Stimulated activated CD8-positive, alpha-beta memory T cell treated with anti-CD3 and anti-CD28 coated beads, Interleukin-4, amount 100 ng/mL, for 48 hours (primary cell): ENCODE measurements around the gene KCTD17.

Experiments
- DNase-seq: peaks from one replicate; pipeline ENCODE4 v3.0.0-alpha.2; 2020

Gene KCTD17

DNA sequence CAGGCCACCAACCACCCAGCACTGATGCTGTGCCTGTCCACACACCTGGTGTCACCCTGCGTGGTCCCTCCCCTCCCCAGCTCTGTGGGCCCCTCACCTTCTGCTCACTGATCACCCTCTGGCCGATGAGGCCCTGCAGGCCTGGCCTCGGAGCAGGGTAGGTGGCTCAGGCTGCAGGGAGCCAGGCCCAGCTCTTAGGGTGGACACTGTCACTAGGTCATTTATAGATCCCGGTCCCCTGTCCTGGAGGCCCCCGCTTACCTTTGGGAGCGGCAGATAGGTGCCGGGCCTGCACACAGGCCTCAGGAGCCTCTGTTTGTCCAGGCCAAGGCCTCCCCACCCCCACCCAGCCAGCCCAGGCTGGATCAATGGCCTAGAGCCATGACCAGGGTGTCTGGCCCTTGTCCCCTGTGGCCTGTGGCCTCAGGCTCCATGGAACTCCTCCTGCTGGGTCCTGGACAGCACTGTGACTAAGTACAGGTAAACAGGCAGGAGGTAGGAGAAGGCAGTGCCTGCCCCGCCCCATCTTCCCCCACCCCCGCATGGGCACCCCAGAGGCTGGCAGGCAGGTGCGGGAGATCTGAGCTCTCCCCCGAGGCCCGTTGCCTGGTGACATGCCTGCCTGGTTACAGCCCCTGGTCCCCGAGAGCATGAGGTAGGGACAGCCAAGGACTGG, 57.8 kb downstream of the KCTD17 start, which contains the start of gene TMPRSS6:
Gene TMPRSS6 (minus strand): TSS at position 472 of the 676 bp plus-strand sequence. CDS start 6,296 bp downstream, outside the sequence.
- no peak for DNase-seq

DNA sequence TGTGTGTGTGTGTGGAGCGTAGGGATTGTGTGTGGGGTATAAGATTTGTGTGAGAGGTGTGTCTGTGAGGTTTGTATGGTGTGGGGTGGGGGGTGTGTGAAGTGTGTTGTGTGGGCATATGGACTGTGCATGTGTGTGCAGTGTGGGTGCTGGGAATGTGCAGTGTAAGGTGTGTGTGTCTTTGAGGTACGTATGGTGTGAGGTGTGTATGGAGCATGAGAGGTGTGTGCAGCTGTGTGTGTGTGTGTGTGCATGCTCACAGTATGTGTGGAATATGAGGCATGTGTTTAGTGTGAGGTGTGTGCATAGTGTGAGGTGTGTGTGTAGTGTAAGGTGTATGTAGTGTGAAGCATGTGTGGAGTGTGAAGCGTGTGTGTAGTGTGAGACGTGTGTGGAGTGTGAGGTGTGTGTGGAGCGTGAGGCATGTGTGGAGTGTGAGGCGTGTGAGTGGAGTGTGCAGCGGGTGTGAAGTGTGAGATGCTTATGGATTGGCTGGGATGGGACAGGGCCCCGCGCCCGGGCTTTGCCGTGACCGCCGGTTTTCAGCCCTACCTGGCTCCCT, 59.7 kb downstream of the KCTD17 start:
- no peak for DNase-seq

DNA sequence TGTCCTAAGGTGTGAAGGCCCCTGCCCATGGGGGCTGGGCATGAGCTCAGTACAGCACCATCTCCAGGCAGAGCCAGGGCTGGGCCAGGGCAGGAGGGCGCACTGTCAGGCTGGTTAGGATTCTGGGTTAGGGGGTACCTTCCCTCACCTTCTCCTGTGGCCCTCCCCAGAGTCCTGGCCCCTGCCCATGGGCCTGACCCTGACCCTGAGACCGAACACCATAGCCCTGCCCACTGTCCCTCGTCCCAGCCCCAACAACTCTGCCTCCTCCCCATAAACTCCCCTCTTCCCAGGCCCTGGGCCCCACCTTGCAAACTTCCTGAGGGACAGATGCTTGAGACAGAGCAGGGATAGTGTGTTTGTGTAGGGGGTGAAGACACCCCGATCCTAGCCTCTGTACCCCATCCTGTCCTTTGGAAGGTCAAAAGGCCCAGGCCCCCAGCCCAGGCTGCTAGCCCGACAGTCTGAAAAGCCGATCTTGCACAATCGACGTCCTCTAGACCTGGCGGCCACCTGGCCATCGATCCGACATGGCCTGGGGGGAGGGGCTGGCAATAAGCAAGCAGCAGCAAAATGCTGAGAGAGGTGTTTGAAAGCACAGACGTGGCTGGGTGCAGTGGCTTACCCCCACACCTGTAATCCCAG, 60.7 kb downstream of the KCTD17 start:
- no peak for DNase-seq
